Left hindlimb (tissue), 1 donor: ENCODE results near the gene MBD1.
A peak's percentile ranks its signal among the peaks of the same experiment; 100 is the strongest.
"Not testable (repeated sequence)": the region's sequence is repeated elsewhere in the genome, so short reads cannot be mapped to it uniquely, and the experiment has no call there.

ENCODE experiments used
- DNase-seq: peaks from one replicate; pipeline ENCODE4 v3.0.0-alpha.2; 2018

MBD1 gene

DNA sequence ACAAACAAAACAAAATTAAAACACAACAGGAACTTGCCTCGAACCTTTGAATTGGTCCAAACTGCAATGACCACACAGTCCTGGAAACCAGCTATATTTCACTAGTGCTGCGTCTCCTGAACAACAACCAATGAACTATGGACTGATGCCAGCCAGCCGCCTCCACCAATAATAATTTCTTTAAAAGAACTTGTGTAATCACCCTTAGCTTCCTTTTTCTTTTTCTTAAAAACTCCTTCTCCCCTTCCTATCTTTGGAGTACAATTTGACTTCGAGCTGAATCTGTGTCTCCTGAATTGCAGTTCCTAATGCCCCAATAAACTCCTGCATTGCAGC is 7.8 kb upstream of the MBD1 start:
- no peak for DNase-seq

DNA sequence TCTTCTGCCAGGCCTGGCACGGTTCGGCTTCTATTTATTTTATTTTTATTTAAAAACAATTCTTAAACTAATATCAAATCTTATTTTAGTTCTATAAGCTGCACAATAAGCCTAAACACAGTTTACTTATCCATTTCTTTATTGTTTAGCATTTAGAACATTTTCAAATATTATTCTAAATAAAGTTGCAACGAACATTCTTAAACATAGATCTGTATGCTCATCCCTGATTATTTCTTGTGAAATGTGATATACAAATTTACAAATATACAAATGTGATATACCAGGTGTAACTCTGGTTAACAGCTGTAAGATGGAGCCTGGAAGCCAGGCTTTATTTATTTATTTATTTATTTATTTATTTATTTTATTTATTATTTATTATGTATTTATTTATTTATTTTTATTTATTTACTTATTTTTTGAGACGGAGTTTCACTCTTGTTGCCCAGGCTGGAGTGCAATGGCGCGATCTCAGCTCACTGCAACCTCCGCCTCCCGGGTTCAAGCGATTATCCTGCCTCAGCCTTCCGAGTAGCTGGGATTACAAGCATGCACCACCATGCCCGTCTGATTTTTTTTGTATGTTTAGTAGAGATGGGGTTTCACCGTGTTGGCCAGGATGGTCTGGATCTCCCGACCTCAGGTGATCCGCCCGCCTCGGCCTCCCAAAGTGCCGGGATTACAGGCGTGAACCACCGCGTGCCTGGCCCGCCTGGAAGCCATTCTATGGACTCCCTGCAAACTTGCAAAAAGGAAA is 7.2 kb upstream of the MBD1 start:
- DNase-seq: not testable (repeated sequence)

DNA sequence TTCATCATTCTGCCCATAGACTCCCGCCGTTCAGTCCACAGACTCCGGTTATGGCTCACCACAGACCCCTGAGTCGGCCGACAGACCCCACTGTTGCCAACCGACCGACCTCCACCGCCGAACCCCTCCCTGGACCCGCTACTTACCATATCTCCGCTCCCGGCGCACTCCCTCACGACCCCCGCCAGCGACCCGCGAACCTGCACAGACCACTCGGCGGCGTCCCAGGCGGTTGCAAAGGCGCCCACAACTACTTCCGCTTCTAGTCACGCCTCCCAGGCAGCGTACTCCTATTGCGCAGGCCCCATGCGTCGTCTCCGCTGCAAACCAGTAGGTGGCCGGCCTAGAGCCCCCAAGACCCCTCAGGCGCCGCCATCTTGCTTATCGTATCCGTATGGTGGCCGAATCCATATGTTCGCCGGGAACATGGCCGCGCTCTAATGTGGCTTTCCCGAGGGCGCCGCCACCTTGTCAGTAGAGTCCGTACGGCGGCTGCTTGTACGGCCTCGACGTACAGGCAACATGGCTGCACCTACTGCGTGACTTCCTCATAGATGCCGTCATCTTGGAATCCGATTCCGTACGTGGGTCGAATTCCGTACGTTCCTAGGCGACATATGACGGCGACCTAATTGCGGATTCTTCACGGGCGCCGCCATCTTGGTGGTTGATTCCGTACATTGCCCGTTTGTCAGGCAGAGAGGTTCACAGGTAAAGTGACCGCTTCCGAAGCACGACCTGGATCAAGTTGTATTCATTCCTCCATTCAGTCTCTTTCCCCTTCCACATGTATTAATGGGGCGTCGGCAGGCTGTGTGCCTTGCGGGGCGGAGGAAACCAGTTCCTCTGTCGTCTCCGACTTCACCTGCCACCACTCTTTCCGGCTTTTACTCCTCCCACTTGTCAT is 6.4 kb upstream of the MBD1 start, which contains the start of gene CXXC1:
Gene CXXC1, minus strand, starts transcription at position 252 of the 907 bp plus-strand sequence. Its CDS starts 103 bp downstream, at position 149.
- peak; percentile 100 for DNase-seq

DNA sequence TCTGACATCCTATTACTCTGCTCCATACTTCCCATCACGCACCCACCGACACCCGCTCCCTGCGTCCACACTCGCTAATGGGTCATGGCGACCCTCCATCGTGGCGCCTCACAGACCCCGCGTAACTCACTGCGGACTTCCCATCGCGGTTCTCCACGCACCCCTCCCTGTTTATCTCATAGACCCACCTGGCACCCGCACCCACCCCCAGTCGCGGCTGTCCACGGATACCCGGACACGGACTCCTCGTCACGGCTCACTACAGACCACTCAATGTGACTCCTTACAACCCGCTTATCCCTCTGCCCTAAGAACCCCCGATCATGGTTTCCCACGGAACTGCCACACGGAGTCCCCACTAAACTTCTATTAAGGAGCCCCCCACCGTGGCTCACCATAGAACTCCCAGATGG is 5.7 kb upstream of the MBD1 start:
- DNase-seq: no peak

DNA sequence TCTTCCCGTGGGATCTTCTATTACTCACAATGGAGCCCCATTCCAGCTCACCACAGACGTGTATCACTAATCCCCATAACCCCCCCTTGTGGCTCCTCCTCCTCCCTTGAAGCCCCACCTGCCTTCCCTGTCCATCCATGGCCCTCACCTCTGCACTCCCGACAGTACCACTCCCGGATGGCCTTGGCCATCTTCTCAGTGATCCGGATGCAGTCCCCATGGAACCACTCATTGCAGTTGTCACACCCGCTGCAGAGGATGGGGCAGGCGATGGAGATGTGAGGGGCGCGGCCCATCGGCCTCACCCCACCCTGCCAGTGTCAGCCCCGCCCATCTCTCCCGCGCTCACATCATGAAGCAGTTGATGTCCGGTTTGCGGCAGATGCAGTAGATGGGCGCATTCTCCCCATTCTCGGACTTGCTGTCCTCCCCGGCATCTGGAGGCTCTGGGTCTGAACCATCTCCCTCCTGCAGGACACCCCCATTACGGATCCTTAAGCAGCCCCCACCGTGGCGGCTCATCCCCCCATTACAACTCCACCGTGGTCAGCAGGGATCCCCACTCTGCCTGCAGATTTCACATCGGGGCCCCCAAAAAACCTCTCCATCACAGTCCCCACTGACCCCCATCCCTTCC is 5.2 kb upstream of the MBD1 start:
- DNase-seq: peak; percentile 42

DNA sequence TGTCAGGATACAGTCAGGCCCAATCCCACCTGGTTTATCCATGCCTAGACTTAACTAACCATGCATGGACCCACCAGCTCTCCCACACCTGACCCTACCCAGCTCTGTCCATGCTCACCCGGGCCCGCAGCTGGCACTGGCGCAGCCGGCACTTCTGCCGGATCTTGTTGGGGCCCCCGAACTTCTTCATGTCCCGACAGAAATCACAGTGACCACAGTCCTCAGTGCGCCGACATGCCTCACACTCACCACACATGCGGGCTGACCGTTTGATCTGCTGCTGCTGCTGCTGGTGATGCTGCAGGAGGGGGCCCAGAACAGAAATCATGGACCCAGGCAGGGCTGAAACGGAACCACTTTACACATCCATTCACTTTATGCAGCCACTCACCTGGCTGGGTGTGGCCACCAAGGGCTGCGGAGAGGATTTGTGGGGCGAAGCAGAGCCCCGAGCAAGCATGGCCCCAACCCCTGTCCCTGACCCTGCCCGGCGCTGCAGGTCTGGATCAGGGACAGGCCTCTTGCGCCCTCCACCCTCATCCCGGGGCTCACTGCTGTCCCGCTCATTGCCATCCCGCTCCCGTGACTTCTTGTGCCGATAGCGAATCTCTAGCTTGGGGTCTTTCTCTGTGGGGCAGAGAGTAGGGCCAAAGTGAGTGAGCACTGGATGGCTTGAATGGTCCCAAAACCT is 4.5 kb upstream of the MBD1 start:
- DNase-seq: peak; percentile 29

DNA sequence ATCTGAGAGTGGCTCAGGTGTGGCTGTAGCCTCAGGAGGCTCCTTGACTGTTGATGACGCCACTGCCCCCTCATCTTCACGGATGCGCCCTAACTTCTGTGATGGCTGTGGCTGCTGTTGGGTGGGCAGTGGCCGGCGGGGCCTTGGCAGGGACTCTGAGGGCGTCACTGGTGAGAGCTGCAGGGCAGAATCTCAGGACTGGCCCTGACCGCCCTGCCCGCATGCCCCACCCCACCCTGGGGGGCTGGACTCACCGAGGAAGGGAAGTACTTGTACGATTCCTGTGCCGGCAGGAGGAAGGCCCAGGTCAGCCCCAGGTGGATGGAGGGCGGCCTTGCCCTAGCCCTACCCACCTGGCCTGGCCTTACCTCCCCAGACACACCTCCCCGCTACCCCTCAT is 3.7 kb upstream of the MBD1 start:
- DNase-seq: peak; percentile 32

DNA sequence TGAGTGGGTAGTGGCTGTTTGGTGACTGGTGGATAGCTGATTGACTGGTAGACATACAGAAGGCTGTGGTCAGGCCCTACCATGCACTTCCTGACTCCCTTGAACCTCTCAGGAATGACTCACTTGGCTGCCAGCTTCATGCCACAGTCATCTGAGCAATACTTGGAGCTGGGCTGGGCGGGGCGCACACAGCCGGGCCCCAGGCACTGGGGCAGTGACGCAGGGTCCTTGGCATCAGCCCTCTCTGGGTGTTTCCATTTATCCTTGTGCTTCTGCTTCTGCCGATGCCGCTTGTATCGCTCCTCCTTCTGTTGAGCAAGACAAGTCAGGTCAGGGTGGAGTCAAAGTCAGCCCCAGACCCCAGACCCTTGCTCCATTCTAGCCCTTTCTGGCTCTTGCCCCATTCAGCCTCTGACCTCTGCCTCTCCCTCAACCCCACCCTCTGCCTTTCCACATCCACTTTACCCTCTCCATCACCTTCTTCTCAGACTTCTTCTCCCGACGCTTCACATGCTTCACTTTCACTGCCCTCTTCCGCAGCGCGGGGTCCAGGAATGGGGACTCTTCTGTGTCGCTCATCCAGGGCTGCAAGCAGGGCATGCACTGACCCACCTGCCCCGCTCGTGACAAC is 3.0 kb upstream of the MBD1 start:
- no peak for DNase-seq

DNA sequence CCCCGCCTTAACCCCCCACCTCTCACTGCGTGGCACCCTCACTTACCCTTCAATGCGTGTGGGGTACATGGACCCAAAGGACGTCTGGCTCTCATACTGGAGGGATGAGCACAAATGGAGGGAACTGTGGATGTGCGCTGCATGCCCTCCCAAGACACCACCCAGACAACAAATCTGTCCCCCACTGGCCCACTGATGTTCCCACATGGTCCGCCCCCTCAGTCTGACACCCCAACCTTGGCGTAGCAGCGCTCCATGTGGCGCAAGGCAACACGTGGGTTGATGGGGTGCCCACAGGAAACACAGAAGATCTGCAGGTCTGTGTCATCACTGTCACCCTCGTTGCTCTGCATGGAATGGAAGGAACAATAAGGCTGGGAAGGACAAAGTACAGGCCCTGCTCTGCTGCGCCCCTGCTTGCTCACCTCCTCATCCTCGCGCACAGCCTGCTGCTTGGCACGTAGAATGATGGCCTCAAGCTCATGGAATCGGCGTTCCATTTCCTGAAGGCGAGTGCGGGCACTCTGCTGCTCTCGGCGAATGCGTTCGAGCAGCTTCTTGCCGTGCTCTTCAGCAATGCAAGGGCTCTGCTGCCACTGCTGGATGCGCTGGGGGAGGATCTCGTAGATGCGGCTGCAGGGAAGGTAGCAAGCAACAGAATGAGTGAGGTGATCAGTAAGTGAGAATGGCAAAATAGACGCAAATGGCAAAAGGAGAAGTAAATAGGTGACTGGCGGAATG is 2.3 kb upstream of the MBD1 start:
- no peak for DNase-seq

DNA sequence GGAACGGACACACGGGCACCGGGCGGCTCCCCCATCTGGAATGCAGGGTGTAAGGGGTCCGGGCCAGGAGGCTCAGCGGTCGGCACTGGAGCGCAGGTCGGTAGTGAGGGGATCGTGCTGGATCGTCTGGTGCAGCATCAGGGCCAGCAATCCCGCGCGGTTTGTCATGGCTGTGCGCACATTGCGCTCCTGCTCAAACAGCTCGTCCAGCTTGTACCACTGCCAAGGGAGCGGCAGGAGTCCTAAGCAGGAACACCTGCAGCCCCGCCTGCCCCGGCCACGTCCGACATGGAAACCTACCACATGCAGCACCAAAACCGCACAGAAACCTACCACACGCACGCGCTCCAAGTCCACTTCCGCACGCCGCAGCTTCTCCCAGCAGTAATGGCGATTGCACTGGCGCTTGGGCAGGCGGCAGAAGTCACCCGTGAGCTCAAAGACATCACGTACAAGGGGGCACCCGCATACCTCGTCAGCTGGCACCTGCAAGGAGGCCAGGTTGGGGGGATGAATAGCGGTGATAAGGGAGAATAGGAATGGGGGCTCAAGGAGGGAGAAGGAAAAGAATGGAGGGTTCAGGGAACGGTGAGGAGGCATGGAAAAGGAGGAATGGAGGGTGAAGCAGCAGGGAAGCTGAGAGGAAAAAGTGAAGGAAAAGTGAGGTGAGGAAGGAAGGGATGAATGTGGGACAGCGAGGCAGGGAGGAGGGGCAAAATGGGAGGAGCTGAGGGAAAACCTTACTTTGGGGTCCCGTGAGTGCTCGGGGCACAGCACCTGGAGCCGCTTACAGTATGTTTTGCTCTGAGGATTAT is 1.4 kb upstream of the MBD1 start:
- DNase-seq: no peak

DNA sequence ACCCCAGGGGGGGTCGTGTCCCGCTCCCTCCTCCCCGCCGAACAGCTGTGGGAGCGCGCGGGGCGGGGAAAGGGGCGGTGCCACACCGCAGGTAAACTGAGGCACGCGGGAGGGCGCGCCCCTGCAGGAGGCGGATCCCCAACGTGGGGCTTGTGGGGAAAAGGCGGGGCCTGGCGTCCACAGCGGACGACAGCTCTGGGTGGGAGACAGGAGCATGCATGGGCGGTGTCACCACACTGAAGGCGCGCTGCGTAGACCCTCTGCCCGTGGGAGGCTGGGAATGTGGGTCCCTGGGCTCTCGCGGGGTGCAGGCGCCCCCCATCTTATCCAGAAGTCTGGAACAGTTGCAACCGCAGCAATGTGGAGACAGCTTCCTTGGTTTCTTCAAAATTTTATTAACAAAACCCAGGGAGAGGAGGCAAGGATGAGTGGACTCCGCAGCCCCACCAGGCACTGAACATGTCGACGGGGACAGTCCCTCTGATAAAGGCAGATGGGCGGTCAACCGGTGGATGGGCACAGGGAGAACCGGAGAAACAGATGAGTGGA is 723 bp upstream of the MBD1 start:
- no peak for DNase-seq

DNA sequence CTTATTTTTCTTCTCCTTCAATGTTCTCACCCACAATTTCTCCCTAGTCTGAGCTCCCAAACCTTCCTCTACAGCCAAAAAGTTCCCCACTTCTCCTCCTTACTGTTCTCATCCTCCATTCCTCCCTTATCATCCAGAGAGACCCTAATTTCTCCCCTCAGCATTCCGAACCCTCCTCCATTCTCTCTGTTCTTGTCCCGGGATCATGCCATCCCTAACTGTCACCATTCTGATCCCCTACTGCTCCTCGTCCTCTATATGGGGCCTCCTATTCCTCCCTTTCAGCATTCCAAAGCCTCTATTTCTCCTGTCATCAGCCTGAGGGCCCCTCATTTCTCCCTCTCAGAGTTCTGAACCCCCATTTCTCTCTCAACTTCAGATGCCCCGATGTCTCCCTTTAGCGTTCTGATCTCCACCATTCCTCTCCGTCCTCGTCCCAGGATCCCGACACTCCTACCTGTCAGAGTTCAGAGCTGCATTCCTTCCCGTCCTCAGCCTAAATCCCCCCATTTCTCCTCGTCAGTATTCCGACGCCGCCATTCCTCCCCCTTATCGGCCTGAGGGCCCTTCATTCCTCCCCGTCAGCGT is 522 bp downstream of the MBD1 start:
- DNase-seq: no peak

DNA sequence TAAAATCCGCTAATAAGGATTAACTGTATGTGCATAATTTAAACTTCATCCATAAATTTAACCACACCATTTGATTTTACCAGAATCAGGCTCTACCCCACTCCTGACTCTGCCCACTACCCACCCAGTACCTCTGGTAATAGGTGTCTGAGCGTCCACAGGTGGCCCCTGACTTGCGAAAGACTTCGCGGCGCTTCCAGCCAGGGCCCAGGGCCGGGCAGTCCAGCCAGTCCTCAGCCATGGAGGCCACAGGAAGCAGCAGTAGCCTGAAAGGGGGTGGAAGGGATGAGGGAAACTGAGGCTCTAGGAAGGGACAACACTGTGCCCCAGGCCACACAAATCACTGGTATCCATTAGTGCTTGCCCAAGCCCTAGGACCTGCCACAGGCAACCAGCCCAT is 1.6 kb downstream of the MBD1 start:
- DNase-seq: no peak

DNA sequence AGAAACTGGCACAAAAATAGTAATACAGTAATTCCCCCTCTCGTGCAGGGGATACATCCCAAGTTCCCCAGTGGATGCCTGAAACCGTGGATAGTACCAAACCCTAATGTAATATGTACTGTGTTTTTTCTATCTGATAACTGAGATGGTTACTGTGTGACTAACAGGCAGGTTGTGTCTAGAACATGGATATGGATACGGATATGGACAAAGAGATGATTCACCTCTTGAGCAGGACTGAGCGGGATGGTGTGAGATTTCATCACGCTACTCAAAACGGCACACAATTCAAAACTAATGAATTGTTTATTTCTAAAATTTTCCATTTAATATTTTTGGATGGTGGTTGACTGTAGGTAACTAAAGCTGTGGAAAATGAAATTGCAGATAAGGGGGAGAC is 3.4 kb downstream of the MBD1 start:
- no peak for DNase-seq

DNA sequence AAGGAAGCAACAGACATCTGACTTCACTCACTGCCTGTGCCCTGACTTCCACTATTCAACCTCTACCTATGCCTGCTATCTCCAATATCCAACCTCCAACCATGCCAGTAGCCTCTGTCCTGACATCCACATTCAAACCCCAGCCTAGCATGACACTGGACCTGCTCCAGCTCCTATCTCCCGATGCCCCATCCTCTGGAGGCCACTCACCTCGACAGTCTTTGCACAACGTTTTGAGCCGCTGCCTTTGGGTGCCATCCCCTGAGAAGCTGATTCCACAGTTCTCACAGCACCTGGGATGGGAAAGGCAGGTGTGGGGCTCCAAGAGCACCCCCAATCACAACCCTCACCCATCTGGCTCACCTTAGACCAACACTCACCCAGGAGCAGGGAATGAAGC is 4.9 kb downstream of the MBD1 start:
- DNase-seq: no peak

DNA sequence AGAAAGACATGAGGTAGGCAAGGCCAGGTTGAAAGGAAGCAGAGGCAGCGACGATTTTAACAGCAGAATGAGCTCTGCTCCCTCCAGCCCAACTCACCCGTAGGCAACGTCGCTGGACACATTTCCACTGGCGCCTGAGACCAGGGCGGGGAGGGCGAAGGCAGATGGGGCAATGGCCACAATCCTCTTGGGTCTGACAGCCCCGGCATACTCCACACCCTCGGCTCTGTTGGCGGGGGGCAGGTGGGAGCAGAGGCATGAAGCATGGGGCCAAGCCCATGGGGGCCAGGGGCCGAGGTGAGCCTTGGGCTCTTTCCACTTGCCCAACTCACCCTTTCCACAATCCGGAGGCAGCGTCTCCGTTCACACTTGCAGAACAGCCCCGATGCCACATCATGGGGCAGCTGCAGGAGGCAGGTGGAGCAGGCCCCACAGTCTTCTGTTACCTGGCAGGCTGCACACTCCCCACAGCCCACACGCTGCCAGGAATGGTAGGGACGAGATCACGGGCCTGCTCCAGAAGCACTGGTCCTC is 5.8 kb downstream of the MBD1 start:
- DNase-seq: no peak

DNA sequence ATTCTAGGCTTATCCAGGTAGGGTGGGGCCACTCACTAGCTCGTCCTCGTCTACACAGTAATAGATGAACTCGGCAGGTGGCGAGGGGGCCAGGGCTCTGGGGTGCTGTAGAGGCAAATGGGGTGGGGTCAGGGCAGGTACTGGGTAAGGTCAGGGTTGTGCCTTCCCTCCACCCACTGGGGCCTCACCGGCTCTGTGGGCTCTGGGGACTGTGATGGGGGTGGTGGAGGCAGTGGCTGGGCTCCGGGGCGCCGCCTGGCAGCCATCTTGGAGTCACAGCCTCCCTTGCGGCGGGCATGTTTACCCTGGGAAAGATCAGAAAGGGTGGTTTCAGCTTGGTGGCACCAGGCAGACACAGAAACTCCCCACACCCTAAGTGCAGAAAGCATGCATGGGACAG is 6.4 kb downstream of the MBD1 start:
- DNase-seq: no peak

DNA sequence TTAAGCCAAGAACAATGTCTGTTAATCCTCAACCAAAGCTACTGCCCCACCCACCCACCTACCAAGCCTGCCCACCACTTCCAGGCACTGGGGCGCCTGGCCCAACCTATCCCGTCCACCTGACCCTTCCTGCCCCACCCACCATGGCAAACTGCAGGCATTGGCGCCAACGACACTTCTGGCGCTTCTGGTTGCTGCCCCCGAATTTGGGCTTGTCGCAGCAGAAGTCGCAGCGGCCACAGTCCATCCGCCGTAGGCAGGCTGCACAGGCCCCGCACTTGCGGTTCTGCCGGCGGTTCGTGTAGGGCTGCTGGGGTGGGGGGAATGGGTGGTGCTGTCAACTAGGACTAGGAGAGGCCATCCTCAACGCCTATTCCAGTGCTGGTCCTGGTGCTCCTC is 7.3 kb downstream of the MBD1 start:
- DNase-seq: no peak

DNA sequence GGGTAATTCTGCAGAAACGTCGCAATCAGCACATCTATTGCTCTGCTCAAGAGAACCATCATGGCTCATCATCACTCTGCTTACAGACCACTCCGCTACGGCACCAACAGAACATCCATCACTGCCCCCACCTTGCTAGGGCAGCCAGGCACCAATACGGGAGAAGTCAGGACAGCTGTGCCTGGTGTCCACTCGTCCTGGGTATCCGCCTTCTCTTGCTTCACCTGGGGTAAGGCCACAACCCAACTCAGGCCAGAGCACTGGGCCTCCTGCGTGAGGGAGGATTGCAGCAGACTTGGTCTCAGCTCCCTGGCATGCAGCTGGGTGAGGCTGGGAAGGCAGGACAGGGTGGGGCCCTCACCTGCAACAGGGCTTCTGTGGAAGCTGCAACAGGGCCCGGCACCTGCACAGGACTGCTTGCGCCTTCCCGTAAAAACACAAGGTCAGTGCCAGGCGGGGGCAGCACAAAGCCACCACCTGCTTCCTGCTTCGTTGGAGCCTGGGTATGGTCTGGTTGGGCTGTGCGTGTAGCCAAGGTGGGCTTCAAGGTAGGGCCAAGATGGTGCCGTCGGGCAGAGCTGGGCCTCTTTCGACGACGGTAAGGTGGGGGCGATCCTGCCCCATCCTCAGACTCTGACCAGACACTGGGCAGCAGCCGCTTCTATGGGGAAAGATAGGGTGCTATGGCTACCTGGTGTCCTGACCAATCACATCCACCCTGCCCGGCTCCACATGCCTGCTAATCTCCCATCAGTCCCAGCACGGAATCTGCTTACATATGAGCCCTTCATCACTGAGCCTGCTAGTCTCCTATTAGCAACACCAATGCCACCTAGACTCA is 7.9 kb downstream of the MBD1 start:
- DNase-seq: no peak
